Kidney (tissue), 14 donors: Measurements from ENCODE around the gene ARHGEF7. TPM values are rescaled to one million over a fixed set of nuclear protein-coding genes. Genes with fewer than 3 reads are reported as not detected.

Experiments
- DNase-seq, 5 donors: peaks; one replicate each; pipeline ENCODE4 v3.0.0-alpha.2; 2013 to 2020
- FAIRE-seq: peaks from 2 replicates; lab custom pipeline; 2012; peaks lifted over from hg19 to GRCh38; lab: Jason Lieb, UNC
- H3K27ac ChIP-seq, 2 donors: one replicate each; pipeline ENCODE4 v1.7.0; 2013; ENCODE audit warnings: low read depth in 2 of 2, low read length in 2 of 2, inconsistent platforms in 1 of 2
- H3K27me3 ChIP-seq: one replicate; pipeline ENCODE4 v1.7.1; 2013; ENCODE audit warnings: low read length, inconsistent platforms; ENCODE audit not compliant: control insufficient read depth, insufficient read depth
- H3K36me3 ChIP-seq, 3 donors: one replicate each; pipeline versions ENCODE4 v1.7.0 to v1.7.1; 2013; ENCODE audit warnings: low read length in 3 of 3, control low read depth in 1 of 3, inconsistent platforms in 1 of 3; ENCODE audit not compliant: insufficient read depth in 3 of 3, control insufficient read depth in 2 of 3
- H3K4me1 ChIP-seq, 3 donors: one replicate each; pipeline versions ENCODE4 v1.7.0 to v1.7.1; 2013; ENCODE audit warnings: low read length in 3 of 3, inconsistent platforms in 1 of 3, low read depth in 1 of 3; ENCODE audit not compliant: control insufficient read depth in 2 of 3, insufficient read depth in 2 of 3
- H3K4me3 ChIP-seq, 3 donors: one replicate each; pipeline versions ENCODE4 v1.7.0 to v1.8.1; 2013; ENCODE audit warnings: low read length in 3 of 3, control low read depth in 1 of 3, inconsistent platforms in 1 of 3
- H3K9ac ChIP-seq, 3 donors: one replicate each; pipeline versions ENCODE4 v1.7.0 to v1.7.1; 2013; ENCODE audit warnings: low read length in 3 of 3, control low read depth in 1 of 3, inconsistent platforms in 1 of 3
- H3K9me3 ChIP-seq, 3 donors: one replicate each; pipeline versions ENCODE4 v1.7.0 to v1.7.1; 2013; ENCODE audit warnings: low read length in 3 of 3, control low read depth in 1 of 3, inconsistent platforms in 1 of 3; ENCODE audit not compliant: control insufficient read depth in 2 of 3, insufficient read depth in 1 of 3
- intact Hi-C: fragments of 100-400 bp; cut with DNase I; formaldehyde crosslinking; loops from one replicate; pipeline ENCODE4 v1.11.1; 2022
- polyA plus RNA-seq: library from polyadenylated mRNA; stranded (reverse); fragments of 350-450 nt; fragmentation: Illumina TruSeq; extraction: RNeasy Lipid Tissue Mini Kit (QIAGEN cat#74804); gene quantifications from one replicate; pipeline ENCODE4 v1.2.3, GENCODE V29; 2014; ENCODE audit warnings: low read depth, low replicate concordance; ENCODE audit not compliant: insufficient read depth
- total RNA-seq: library from RNA; stranded (reverse); fragmentation: NEBNext Ultra II Directional; extraction: Animal tissue kit (Norgen Biotek cat#: 25700); gene quantifications from one replicate; pipeline ENCODE4 v1.2.1, GENCODE V29; 2021
- TF ChIP-seq, protein P1 (sequence below): IDR thresholded peaks from 3 replicates; pipeline ENCODE4 v1.5.1; 2012; ENCODE audit warnings: mild to moderate bottlenecking, moderate library complexity, borderline replicate concordance; ENCODE audit not compliant: insufficient read depth; ENCODE audit errors: extremely low read depth
- donor health status: control.
- donor health status: control.
- donor health status: control.
- donor health status: control.
- donor health status: control.
- donor health status: DM: yes; HTN: yes; CAD: no.
- donor health status: Normal renal cell carcinoma (clear cell type).

The ARHGEF7 gene
- total and polyA plus RNA-seq, 2 donors from 2014 or later = 17.9 to 56.4 TPM

DNA sequence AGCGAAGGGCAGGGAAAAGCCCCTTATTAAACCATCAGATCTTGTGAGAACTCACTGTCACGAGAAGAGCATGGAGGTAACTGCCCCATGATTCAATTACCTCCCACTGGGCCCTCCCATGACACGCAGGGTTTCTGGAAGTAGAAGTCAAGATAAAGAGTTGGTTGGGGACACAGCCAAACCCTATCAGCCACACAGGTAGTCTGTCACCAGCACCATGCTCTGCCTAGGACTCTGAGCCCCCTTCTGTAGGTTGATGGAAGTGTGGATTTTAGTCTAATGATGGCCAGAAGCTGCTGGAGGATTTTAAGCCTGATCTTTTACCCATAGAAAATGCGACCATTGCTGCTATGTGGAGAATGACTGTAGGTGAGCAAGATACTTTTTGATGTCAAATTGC, 60.8 kb downstream of the ARHGEF7 start:
- no peaks in the 10 kb centered on the region for H3K9me3 ChIP-seq
- no peaks in the 10 kb centered on the region for H3K27me3 ChIP-seq
- DNase-seq = no peak
- peaks cover 0 to 3% (median 0%) of the 10 kb centered on the region in 3 donors for H3K36me3 ChIP-seq
- H3K4me3 ChIP-seq = no peak overlapping the region
- intact Hi-C loops = no loop called here
- peaks cover 2 to 21% (median 10%) of the 10 kb centered on the region in 3 donors for H3K4me1 ChIP-seq
- no peak overlapping the region for H3K9ac ChIP-seq
- TF ChIP-seq, protein P1, sequence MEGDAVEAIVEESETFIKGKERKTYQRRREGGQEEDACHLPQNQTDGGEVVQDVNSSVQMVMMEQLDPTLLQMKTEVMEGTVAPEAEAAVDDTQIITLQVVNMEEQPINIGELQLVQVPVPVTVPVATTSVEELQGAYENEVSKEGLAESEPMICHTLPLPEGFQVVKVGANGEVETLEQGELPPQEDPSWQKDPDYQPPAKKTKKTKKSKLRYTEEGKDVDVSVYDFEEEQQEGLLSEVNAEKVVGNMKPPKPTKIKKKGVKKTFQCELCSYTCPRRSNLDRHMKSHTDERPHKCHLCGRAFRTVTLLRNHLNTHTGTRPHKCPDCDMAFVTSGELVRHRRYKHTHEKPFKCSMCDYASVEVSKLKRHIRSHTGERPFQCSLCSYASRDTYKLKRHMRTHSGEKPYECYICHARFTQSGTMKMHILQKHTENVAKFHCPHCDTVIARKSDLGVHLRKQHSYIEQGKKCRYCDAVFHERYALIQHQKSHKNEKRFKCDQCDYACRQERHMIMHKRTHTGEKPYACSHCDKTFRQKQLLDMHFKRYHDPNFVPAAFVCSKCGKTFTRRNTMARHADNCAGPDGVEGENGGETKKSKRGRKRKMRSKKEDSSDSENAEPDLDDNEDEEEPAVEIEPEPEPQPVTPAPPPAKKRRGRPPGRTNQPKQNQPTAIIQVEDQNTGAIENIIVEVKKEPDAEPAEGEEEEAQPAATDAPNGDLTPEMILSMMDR = no peak
- FAIRE-seq = no peak
- H3K27ac ChIP-seq = no peak overlapping the region

DNA sequence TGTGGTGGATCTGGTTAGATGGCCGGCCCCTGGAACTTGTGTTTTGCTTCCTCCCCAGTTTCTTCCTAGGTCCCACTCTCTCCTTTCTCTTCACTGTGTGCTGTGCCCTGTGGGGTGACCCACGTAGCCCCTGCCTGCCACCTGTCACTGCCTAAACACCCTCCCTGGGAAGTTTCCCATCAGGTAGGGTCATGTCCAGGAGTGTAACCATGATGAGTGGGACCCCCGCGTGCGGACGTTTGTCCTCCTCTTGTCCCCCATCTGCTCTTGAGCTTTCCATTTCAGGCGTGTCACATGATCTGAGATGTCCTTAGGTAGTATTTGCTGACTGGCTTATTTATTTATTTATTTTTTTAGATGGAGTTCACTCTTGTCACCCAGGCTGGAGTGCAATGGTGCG, 61.3 kb downstream of the ARHGEF7 start:
- no peak overlapping the region for H3K9ac ChIP-seq
- TF ChIP-seq, protein P1 = no peak
- FAIRE-seq = no peak

DNA sequence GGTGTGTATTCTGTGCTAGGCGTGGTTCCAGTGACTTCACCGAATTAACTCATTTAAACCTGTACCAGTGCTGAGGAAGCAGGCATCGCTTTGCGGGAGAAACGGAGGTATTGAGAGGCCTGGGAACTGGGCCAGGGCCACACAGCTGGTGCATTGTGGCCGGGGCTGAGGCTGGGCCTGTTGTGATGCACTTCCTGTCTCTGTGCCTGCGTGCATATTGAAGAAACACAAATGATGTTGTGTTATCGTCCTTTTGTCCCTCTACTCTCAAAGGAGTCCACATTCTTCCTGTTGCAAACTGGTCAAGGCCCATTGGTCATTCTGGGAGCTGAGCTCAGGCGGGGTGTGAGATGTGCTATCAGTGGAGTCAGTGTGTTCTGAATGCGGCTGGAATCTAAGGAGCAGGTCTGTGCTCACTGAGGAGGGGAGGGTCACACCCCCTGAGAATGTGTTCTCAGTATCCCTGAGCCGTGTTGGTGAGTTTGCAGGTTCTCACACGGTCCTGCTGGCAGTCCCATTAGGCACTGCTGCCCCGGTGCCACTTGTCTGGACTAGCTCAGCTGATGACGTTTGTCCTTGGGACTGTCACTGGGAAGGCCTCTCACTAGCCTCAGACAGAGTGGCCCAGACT, 62.1 kb downstream of the ARHGEF7 start:
- Histone ChIP-seq H3K4me1 (peaks cover 2 to 21% (median 16%) of the 10 kb centered on the region in 3 donors), H3K4me3 (no peak overlapping the region), H3K9me3 (no peaks in the 10 kb centered on the region), H3K27me3 (no peaks in the 10 kb centered on the region), H3K9ac (no peak overlapping the region), H3K36me3 (peaks cover 0 to 3% (median 0%) of the 10 kb centered on the region in 3 donors), H3K27ac (peak overlapping the region; percentile 47 to 49)
- TF ChIP-seq, protein P1 = no peak
- intact Hi-C loops = no loop called here
- no peak for FAIRE-seq
- peak in 2 of 5 donors; percentile 43 to 81 for DNase-seq

More for the DNA sequence above, 61.3 kb downstream of the ARHGEF7 start:
- no peak overlapping the region for H3K27ac ChIP-seq
- DNase-seq = no peak
- intact Hi-C loops = no loop called here
- no peak overlapping the region for H3K4me3 ChIP-seq
- H3K9me3 ChIP-seq = no peaks in the 10 kb centered on the region
- H3K27me3 ChIP-seq = no peaks in the 10 kb centered on the region
- peaks cover 2 to 21% (median 15%) of the 10 kb centered on the region in 3 donors for H3K4me1 ChIP-seq
- H3K36me3 ChIP-seq = peaks cover 0 to 3% (median 0%) of the 10 kb centered on the region in 3 donors
